HepG2 (cell line): ENCODE measurements around the gene EFCAB13. TPM values are rescaled to one million over a fixed set of nuclear protein-coding genes. Genes with fewer than 3 reads are reported as not detected.

Experiments
- ATAC-seq: fragments of 200-7000 bp; cut with Tn5 transposase; 3 replicates; pipeline ENCODE4 v1.9.1; 2020; ENCODE audit warnings: mild to moderate bottlenecking, moderate library complexity
- BruUV-seq: library from RNA; stranded (reverse); fragments of 400-500 nt; replicated peaks from 2 replicates; lab custom pipeline; 2021; lab: Mats Ljungman, UMichigan
- CTCF ChIA-PET: fragments of 300-600 bp; formaldehyde crosslinking; extraction: SDS; loops from one replicate; lab custom pipeline; 2021; ENCODE audit warnings: low total read pairs, inconsistent platforms, low intra/inter-chr PET ratio; lab: Yijun Ruan, JAX
- POLR2A ChIA-PET: fragments of 350-600 bp; sonication (Branson Sonifier 250); formaldehyde crosslinking; loops from one replicate; lab custom pipeline; 2020; ENCODE audit warnings: antibody characterized with exemption, inconsistent platforms; lab: Yijun Ruan, JAX
- DNase-seq: peaks from one replicate; pipeline ENCODE4 v3.0.0-alpha.2; 2015; ENCODE audit warnings: low spot score
- FAIRE-seq: peaks from 3 replicates; lab custom pipeline; 2011; peaks lifted over from hg19 to GRCh38; lab: Jason Lieb, UNC
- H2AFZ ChIP-seq: one replicate; pipeline ENCODE4 v1.6.1; 2011; ENCODE audit warnings: low read length, inconsistent platforms
- H3K27ac ChIP-seq: fragments of 300-600 bp; 3 replicates; pipeline ENCODE4 v1.8.0; 2011; ENCODE audit warnings: mixed run types, mild to moderate bottlenecking, mixed read lengths, low read length, inconsistent platforms; ENCODE audit not compliant: insufficient read depth; ENCODE audit errors: extremely low read length
- H3K27me3 ChIP-seq, 2 experiments: fragments of 200-600 bp in 1 of 2; 2 replicates in 1 of 2; 3 replicates in 1 of 2; pipeline versions ENCODE4 v1.6.0 to v1.8.0; 2011; ENCODE audit warnings: low read length in 2 of 2, mild to moderate bottlenecking in 2 of 2, moderate library complexity in 2 of 2, inconsistent platforms in 1 of 2; ENCODE audit not compliant: insufficient read depth in 2 of 2, control insufficient read depth in 1 of 2
- H3K36me3 ChIP-seq, 2 experiments: fragments of 200-600 bp in 1 of 2; replicated peaks in 1 of 2; 2 replicates in 1 of 2; 3 replicates in 1 of 2; pipeline versions ENCODE4 v1.5.1 to v1.8.0; 2011; ENCODE audit warnings: low read length in 2 of 2, inconsistent platforms in 1 of 2; ENCODE audit not compliant: insufficient read depth in 2 of 2, control insufficient read depth in 1 of 2
- H3K4me1 ChIP-seq: 2 replicates; pipeline ENCODE4 v1.5.1; 2012; ENCODE audit warnings: low read length, inconsistent platforms; ENCODE audit not compliant: insufficient read depth
- H3K4me2 ChIP-seq: 2 replicates; pipeline ENCODE4 v1.6.0; 2011; ENCODE audit warnings: low read depth, low read length, inconsistent platforms
- H3K4me3 ChIP-seq, 3 experiments: fragments of 200-600 bp in 1 of 3; sonication (generic), shearing (Covaris generic) in 1 of 3; replicated peaks in 1 of 3; 2 replicates each; pipeline ENCODE4 v1.5.1; 2011 to 2016; ENCODE audit warnings: low read length in 3 of 3, inconsistent platforms in 2 of 3, low read depth in 2 of 3, mild to moderate bottlenecking in 2 of 3, control low read depth in 1 of 3, mixed read lengths in 1 of 3; ENCODE audit not compliant: insufficient read depth in 1 of 3
- H3K79me2 ChIP-seq: one replicate; pipeline ENCODE4 v1.6.1; 2011; ENCODE audit warnings: low read length, inconsistent platforms; ENCODE audit not compliant: insufficient read depth
- H3K9ac ChIP-seq: 2 replicates; pipeline ENCODE4 v1.6.0; 2011; ENCODE audit warnings: mild to moderate bottlenecking, low read depth, low read length, inconsistent platforms; ENCODE audit not compliant: insufficient read depth
- H3K9me3 ChIP-seq: 2 replicates; pipeline ENCODE4 v1.5.1; 2012; ENCODE audit warnings: mild to moderate bottlenecking, low read length
- H4K20me1 ChIP-seq: 2 replicates; pipeline ENCODE4 v1.6.0; 2011; ENCODE audit warnings: inconsistent platforms, mild to moderate bottlenecking, low read length, moderate library complexity; ENCODE audit not compliant: insufficient read depth
- BCL3 ChIP-seq: sonication (generic); formaldehyde crosslinking; IDR thresholded peaks from 2 replicates; pipeline ENCODE4 v1.5.1; 2020; ENCODE audit warnings: mild to moderate bottlenecking, missing genetic modification reagents, moderate library complexity
- BRD4 ChIP-seq: sonication (generic); formaldehyde crosslinking; IDR thresholded peaks from 2 replicates; pipeline ENCODE4 v1.4.0; 2020; ENCODE audit warnings: missing genetic modification reagents
- CENPT ChIP-seq: sonication (generic); formaldehyde crosslinking; IDR thresholded peaks from 2 replicates; pipeline ENCODE4 v1.8.0; 2022; ENCODE audit warnings: low read depth, mild to moderate bottlenecking, moderate library complexity, missing genetic modification reagents
- DZIP1 ChIP-seq: sonication (generic); formaldehyde crosslinking; IDR thresholded peaks from 2 replicates; pipeline ENCODE4 v1.5.0; 2020; ENCODE audit warnings: mild to moderate bottlenecking, missing genetic modification reagents
- KLF15 ChIP-seq: sonication (generic); formaldehyde crosslinking; IDR thresholded peaks from 2 replicates; pipeline ENCODE4 v1.8.1; 2023; ENCODE audit warnings: borderline replicate concordance, mild to moderate bottlenecking, inconsistent platforms, missing genetic modification reagents, mixed read lengths
- NFYC ChIP-seq: IDR thresholded peaks from 2 replicates; pipeline ENCODE4 v1.6.1; 2016; ENCODE audit warnings: missing genetic modification reagents, missing compliant biosample characterization
- SP2 ChIP-seq: sonication (generic); formaldehyde crosslinking; IDR thresholded peaks from 2 replicates; pipeline ENCODE4 v1.5.1; 2020; ENCODE audit warnings: mild to moderate bottlenecking, missing genetic modification reagents
- USF2 ChIP-seq, 2 experiments: sonication (generic) in 1 of 2; formaldehyde crosslinking in 1 of 2; IDR thresholded peaks; 2 replicates each; pipeline versions ENCODE4 v1.5.1 to v1.6.1; 2011 to 2020; ENCODE audit warnings: borderline replicate concordance in 1 of 2, low read depth in 1 of 2, low read length in 1 of 2, mild to moderate bottlenecking in 1 of 2, missing genetic modification reagents in 1 of 2, moderate library complexity in 1 of 2
- ZBTB42 ChIP-seq: sonication (generic); formaldehyde crosslinking; IDR thresholded peaks from 2 replicates; pipeline ENCODE4 v1.5.0; 2020; ENCODE audit warnings: mild to moderate bottlenecking, missing genetic modification reagents
- ZMAT5 ChIP-seq: sonication (generic); formaldehyde crosslinking; IDR thresholded peaks from 2 replicates; pipeline ENCODE4 v1.5.0; 2020; ENCODE audit warnings: mild to moderate bottlenecking, low read depth, missing genetic modification reagents, borderline replicate concordance
- ZNF280B ChIP-seq: sonication (generic); formaldehyde crosslinking; IDR thresholded peaks from 2 replicates; pipeline ENCODE4 v1.5.0; 2020; ENCODE audit warnings: missing genetic modification reagents, mild to moderate bottlenecking, borderline replicate concordance
- ZNF790 ChIP-seq: sonication (generic); formaldehyde crosslinking; IDR thresholded peaks from 2 replicates; pipeline ENCODE4 v1.8.0; 2022; ENCODE audit warnings: missing genetic modification reagents, mild to moderate bottlenecking, borderline replicate concordance
- WGBS: methylation state at CpG from one replicate; pipeline ENCODE4 v1.1.6; 2017; ENCODE audit warnings: low lambda C conversion rate; 5-methylcytosine and 5-hydroxymethylcytosine counted together
- in situ Hi-C: cut with HindIII; loops from 2 replicates; pipeline ENCODE4 v1.10.0; 2017; ENCODE audit warnings: low pct_unique_long_range_greater_than_20kb; ENCODE audit not compliant: extremely low pct_ligation_motif_present
- intact Hi-C: fragments of 100-400 bp; cut with micrococcal nuclease; formaldehyde crosslinking; loops from one replicate; pipeline ENCODE4 v1.10.0; 2022; ENCODE audit not compliant: unreplicated experiment
- polyA plus RNA-seq, 8 experiments: library from polyadenylated mRNA; depleted of rRNA in 3 of 8; stranded (reverse) in 7 of 8; unstranded in 1 of 8; fragments of >200 nt; fragmentation: Illumina TruSeq in 4 of 8; extraction: Trizol in 4 of 8; gene quantifications; 2 replicates each; pipeline versions ENCODE4 v1.2.1 to v1.2.3, GENCODE V29; 2011 to 2016; ENCODE audit warnings: low read depth in 4 of 8, missing spikeins in 1 of 8, mixed read lengths in 1 of 8; ENCODE audit not compliant: insufficient read depth in 1 of 8
- total RNA-seq, 5 experiments: library from RNA; depleted of rRNA; stranded (reverse); fragments of >200 nt; fragmentation: Illumina TruSeq; extraction: Trizol; gene quantifications; 2 replicates each; pipeline ENCODE4 v1.2.3, GENCODE V29; 2016; ENCODE audit warnings: low read depth in 1 of 5

EFCAB13 gene
- total and polyA plus RNA-seq, 2 of the 13 experiments (the other 11 are each of a cell fraction or from before 2014, with no cell fraction given), result 0.22 to 0.71 TPM

- TF ChIP-seq DZIP1 (CRISPR knock-in tag), result no peak
- TF ChIP-seq SP2 (CRISPR knock-in tag), result no peak
- TF ChIP-seq ZMAT5 (CRISPR knock-in tag), result no peak
Observed at GRCh38 chr17:47367257-47367656, 43.5 kb downstream of the EFCAB13 start (continued).

GRCh38 chr17:47368262-47368661 is 44.5 kb downstream of the EFCAB13 start:
- H3K27ac ChIP-seq, result no peak overlapping the region
- DNase-seq, result no peak
- no peak overlapping the region for H2AFZ ChIP-seq
- no peak for ATAC-seq
- H4K20me1 ChIP-seq, result no peaks in the 10 kb centered on the region
- H3K4me2 ChIP-seq, result no peak overlapping the region
- peaks cover 14% of the 10 kb centered on the region for H3K9me3 ChIP-seq
- no peaks in the 10 kb centered on the region for H3K27me3 ChIP-seq
- WGBS, result 78% methylated on average over 3 of the region's 3 CpGs
- H3K9ac ChIP-seq, result no peak overlapping the region
- POLR2A ChIA-PET, result no interaction called here
- H3K36me3 ChIP-seq, result no peaks in the 10 kb centered on the region
- H3K79me2 ChIP-seq, result no peaks in the 10 kb centered on the region
- in situ Hi-C loops, result loop anchor here (25.0 kb wide), 1 partner anchor 244 kb away; no protein-coding TSS in a partner anchor
- H3K4me1 ChIP-seq, result no peaks in the 10 kb centered on the region
- no peak overlapping the region for H3K4me3 ChIP-seq
- FAIRE-seq, result no peak
- CTCF ChIA-PET, result no interaction called here
- BruUV-seq, result no TSS peak
- intact Hi-C loops, result loop anchor here (10.0 kb wide), 1 partner anchor 247 kb away; no protein-coding TSS in a partner anchor
- TF ChIP-seq CENPT (no peak), BCL3 (no peak), NFYC (CRISPR knock-in tag) (no peak), ZNF280B (CRISPR knock-in tag) (no peak), ZNF790 (CRISPR knock-in tag) (no peak), KLF15 (CRISPR knock-in tag) (no peak), BRD4 (CRISPR knock-in tag) (no peak), ZBTB42 (CRISPR knock-in tag) (no peak), USF2 (IDR thresholded peaks at IDR 0.05; ENCODE audit: low read depth, low read length) (no peak), USF2 (CRISPR knock-in tag; IDR thresholded peaks at IDR 0.05; ENCODE audit: borderline replicate concordance) (no peak)
